ENCODE data around the gene FAM50A. TPM values are rescaled to one million over a fixed set of nuclear protein-coding genes. Genes with fewer than 3 reads are reported as not detected.

FAM50A gene
- total and polyA plus RNA-seq, 2 donors (not counting 1 experiment from before 2014, with no cell fraction given), result 80.1 to 117 TPM

DNA sequence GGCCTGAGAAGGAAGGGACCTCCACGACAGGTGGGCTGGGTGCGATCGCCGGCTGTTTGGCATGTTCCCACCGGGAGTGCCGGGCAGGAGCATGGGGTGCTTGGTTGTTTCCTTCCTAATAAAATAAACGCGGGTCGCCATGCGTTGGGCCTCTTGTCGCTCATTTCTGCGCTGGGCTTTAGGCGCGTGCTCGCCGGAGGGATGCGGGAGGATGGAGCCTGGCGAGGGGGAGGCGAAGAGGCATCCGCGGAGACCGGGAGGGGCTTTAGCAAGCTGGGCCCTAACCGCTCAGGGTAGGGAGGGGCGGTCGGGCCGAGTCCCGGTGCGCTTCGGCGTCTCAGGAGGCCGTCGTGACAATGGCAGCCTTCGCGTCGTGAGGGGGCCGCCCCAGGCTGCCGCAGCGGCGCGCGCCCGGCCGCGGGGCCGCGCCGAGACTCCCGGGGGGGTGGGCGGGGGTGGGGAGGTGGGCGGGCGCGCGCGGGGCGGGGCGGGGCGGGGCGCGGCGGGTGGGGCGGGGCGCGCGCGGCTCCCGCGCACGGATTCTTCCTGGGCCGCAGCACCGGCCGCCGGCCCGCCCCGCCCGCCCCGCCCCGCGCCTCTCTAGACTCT, 7.5 kb upstream of the FAM50A start:
- peaks cover 7% of the 10 kb centered on the region for H3K36me3 ChIP-seq (ENCODE audit: control insufficient read depth, insufficient read depth, low read length)
- peaks cover 40% of the 10 kb centered on the region for H3K79me2 ChIP-seq (ENCODE audit: control insufficient read depth, insufficient read depth, low read length)
- H3K27ac ChIP-seq (ENCODE audit: insufficient read depth, low read length), result peak overlapping the region; percentile 65
- peak overlapping the region in 2 of 4 experiments; percentile 67 to 69 for H3K4me3 ChIP-seq (replicated peaks in 1 of 4; ENCODE audit: control extremely low read depth in 1 of 4, insufficient read depth in 1 of 4, low read depth in 3 of 4, low read length in 4 of 4)
- TF ChIP-seq EZH2 (IDR thresholded peaks at IDR 0.05; ENCODE audit: low read length, missing control alignments), result no peak
- TF ChIP-seq, protein P1, sequence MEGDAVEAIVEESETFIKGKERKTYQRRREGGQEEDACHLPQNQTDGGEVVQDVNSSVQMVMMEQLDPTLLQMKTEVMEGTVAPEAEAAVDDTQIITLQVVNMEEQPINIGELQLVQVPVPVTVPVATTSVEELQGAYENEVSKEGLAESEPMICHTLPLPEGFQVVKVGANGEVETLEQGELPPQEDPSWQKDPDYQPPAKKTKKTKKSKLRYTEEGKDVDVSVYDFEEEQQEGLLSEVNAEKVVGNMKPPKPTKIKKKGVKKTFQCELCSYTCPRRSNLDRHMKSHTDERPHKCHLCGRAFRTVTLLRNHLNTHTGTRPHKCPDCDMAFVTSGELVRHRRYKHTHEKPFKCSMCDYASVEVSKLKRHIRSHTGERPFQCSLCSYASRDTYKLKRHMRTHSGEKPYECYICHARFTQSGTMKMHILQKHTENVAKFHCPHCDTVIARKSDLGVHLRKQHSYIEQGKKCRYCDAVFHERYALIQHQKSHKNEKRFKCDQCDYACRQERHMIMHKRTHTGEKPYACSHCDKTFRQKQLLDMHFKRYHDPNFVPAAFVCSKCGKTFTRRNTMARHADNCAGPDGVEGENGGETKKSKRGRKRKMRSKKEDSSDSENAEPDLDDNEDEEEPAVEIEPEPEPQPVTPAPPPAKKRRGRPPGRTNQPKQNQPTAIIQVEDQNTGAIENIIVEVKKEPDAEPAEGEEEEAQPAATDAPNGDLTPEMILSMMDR (conservative IDR thresholded peaks at IDR 0.05 in 1 of 2, IDR thresholded peaks at IDR 0.05 in 1 of 2; ENCODE audit: low read depth in 1 of 2, low read length in 2 of 2), result no peak
- H3K9me3 ChIP-seq (ENCODE audit: control insufficient read depth, insufficient read depth, low read depth, low read length), result no peaks in the 10 kb centered on the region
- no peaks in the 10 kb centered on the region for H3K4me1 ChIP-seq (ENCODE audit: control insufficient read depth, extremely low read depth, insufficient read depth, low read length)
- no peaks in the 10 kb centered on the region for H3K27me3 ChIP-seq (ENCODE audit: control insufficient read depth, insufficient read depth, low read length)
- peak overlapping the region; percentile 73 for H3K9ac ChIP-seq (ENCODE audit: insufficient read depth, low read length)
- DNase-seq (ENCODE audit: low read depth in 2 of 2), result peak; percentile 28 to 31
- H3K4me2 ChIP-seq (ENCODE audit: extremely low read depth, insufficient read depth, low read length), result peak overlapping the region; percentile 35
- no peak overlapping the region for H2AFZ ChIP-seq (ENCODE audit: low read length)
- no peaks in the 10 kb centered on the region for H4K20me1 ChIP-seq (ENCODE audit: control insufficient read depth, extremely low read depth, insufficient read depth, low read length)

DNA sequence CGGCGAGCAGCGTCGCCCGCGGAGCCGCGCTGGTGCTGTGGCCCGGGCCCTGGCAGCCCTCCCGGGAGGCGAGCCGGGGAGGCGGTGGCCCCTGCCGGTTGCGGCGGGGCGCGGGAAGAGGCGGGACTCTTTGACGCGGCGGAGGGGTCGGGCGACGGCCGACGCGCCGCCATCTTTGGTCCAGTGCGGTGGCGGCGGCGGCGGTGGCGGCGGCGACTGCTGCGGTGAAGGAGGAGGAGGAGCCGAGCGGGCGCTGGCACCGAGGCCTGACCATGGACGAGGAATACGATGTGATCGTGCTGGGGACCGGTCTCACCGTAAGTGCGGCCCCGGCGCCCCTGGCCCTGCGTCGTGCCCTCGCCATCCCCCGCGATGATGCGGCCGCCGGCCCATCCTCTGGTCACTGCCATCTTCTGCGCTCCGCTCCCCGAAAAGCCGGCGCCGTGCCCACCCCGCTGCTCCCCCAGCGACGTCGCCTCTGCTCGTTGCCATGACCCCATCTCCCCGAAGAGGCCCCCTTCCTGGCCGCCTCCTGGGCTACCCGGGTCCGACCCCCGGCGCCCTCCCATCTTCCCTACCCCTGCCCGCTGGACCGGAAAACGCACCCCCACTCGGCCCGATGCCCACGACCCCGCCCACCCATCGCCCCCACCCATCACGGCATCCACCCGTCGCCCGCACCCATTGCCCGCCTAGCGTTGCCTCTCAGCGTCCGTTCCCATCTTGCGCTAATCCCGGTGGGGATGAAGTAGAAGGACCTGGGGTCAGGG, 6.8 kb upstream of the FAM50A start, which contains the start of gene GDI1:
Gene GDI1, plus strand, starts transcription at position 172 of the 770 bp plus-strand sequence. Its CDS starts 101 bp downstream, at position 273.
- peak within 1 kb of the TSS; percentile 73 for H3K9ac ChIP-seq (ENCODE audit: insufficient read depth, low read length)
- peak within 1 kb of the TSS; percentile 45 for H3K4me2 ChIP-seq (ENCODE audit: extremely low read depth, insufficient read depth, low read length)
- H4K20me1 ChIP-seq (ENCODE audit: control insufficient read depth, extremely low read depth, insufficient read depth, low read length), result no peaks in the 10 kb centered on the region
- H3K4me3 ChIP-seq (replicated peaks in 1 of 4; ENCODE audit: control extremely low read depth in 1 of 4, insufficient read depth in 1 of 4, low read depth in 3 of 4, low read length in 4 of 4), result peak within 1 kb of the TSS; percentile 55 to 80 (median 68)
- peaks cover 41% of the 10 kb centered on the region for H3K79me2 ChIP-seq (ENCODE audit: control insufficient read depth, insufficient read depth, low read length)
- TF ChIP-seq EZH2 (IDR thresholded peaks at IDR 0.05; ENCODE audit: low read length, missing control alignments), result no peak
- TF ChIP-seq, protein P1 (conservative IDR thresholded peaks at IDR 0.05 in 1 of 2, IDR thresholded peaks at IDR 0.05 in 1 of 2; ENCODE audit: low read depth in 1 of 2, low read length in 2 of 2), result no peak
- H3K36me3 ChIP-seq (ENCODE audit: control insufficient read depth, insufficient read depth, low read length), result peaks cover 11% of the 10 kb centered on the region
- peak within 1 kb of the TSS; percentile 65 for H3K27ac ChIP-seq (ENCODE audit: insufficient read depth, low read length)
- no peaks in the 10 kb centered on the region for H3K27me3 ChIP-seq (ENCODE audit: control insufficient read depth, insufficient read depth, low read length)
- DNase-seq (ENCODE audit: low read depth in 2 of 2), result peak in 1 of 2 donors; percentile 55
- no peak within 1 kb of the TSS for H2AFZ ChIP-seq (ENCODE audit: low read length)
- H3K9me3 ChIP-seq (ENCODE audit: control insufficient read depth, insufficient read depth, low read depth, low read length), result no peaks in the 10 kb centered on the region
- no peaks in the 10 kb centered on the region for H3K4me1 ChIP-seq (ENCODE audit: control insufficient read depth, extremely low read depth, insufficient read depth, low read length)

Measured in fibroblast of lung (primary cell).